ENCODE measurements around the gene USP54.
"Not testable (repeated sequence)": the region's sequence is repeated elsewhere in the genome, so short reads cannot be mapped to it uniquely, and the experiment has no call there.

The USP54 gene, protein sequence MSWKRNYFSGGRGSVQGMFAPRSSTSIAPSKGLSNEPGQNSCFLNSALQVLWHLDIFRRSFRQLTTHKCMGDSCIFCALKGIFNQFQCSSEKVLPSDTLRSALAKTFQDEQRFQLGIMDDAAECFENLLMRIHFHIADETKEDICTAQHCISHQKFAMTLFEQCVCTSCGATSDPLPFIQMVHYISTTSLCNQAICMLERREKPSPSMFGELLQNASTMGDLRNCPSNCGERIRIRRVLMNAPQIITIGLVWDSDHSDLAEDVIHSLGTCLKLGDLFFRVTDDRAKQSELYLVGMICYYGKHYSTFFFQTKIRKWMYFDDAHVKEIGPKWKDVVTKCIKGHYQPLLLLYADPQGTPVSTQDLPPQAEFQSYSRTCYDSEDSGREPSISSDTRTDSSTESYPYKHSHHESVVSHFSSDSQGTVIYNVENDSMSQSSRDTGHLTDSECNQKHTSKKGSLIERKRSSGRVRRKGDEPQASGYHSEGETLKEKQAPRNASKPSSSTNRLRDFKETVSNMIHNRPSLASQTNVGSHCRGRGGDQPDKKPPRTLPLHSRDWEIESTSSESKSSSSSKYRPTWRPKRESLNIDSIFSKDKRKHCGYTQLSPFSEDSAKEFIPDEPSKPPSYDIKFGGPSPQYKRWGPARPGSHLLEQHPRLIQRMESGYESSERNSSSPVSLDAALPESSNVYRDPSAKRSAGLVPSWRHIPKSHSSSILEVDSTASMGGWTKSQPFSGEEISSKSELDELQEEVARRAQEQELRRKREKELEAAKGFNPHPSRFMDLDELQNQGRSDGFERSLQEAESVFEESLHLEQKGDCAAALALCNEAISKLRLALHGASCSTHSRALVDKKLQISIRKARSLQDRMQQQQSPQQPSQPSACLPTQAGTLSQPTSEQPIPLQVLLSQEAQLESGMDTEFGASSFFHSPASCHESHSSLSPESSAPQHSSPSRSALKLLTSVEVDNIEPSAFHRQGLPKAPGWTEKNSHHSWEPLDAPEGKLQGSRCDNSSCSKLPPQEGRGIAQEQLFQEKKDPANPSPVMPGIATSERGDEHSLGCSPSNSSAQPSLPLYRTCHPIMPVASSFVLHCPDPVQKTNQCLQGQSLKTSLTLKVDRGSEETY (N-terminal part only)

DNA sequence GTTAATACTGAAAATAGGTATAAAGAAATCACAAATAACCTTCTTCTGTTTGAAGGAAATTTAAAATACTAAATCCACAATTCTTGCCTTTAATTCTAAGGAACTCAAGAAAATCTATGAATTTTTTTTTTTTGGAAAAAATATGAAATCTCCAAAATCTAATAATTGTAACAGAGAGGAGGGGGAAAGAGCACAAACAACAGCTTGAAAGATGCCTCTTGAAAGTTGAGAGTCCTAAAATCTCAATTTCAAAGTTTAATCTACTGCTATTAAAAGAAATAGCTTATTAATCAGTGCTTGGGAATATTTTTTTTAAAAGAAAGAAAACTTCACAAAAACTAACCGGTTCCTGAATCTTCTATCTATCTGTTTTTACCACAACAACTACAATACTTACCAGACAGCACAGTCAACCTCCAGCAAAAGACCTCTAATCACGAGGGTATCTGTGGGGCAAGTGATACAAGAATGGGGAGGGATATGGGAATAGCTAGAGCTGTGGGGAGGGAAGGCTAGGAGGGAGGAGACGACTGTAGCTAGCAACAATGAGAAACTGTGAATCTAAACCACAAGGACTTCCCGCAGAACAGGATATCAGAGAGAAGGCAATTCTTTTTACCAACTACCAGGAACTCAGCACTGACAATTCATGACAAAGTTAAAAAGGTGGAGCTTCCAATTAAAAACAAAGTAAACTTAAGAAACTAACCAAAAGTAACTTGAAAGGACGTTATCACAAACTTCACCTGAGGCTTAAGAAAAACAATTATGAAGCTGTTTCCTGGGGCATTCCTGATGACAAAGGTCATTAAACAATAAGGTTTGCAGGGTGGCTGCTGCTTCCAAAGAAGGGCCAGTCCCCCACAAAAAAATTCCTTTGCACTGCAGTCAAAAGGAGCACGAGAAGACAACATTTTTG, at the start of gene USP54:
Gene USP54, minus strand, starts transcription at position 462 of the 919 bp plus-strand sequence. CDS start 15,684 bp downstream, outside the sequence.
- peak; percentile 60 for DNase-seq (ENCODE audit: low read depth)

DNA sequence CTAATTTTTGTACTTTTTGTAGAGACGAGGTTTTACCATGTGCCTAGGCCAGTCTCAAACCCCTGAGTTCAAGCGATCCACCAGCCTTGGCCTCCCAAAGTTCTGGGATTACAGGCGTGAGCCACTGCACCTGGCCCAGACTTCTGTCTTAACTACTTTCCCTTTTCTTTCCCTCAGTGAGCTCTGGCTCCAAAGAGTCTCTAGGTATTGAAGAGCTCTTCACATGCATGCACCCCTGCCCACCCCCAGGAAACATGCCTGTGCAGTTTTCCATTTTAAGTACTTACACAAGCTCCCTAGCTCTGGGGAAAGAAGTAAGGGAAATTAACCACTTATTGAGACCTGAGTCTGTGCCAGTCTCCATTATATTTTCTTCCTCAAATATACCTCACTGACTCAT, 48.1 kb upstream of the USP54 start:
- DNase-seq (ENCODE audit: low read depth), result no peak

DNA sequence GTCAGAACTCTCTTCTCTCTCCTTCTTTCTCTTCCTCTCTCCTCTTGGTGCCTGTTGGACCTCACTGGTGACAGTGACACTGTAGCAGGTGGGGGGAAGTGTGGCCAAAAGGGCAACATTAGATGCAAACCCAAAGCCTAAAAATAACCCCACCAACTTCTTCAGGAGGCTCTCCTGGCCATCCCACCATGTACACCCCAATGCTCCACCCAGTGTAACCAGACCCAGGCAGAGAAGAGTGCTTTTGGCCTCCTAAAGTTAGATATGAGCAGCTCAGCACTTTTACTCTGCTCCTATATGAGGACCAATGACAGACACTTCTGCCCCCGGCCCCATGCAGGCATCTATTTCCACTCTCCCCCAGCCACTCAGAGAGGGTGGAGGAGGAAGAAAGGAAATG, 44.6 kb upstream of the USP54 start:
- DNase-seq (ENCODE audit: low read depth), result no peak

DNA sequence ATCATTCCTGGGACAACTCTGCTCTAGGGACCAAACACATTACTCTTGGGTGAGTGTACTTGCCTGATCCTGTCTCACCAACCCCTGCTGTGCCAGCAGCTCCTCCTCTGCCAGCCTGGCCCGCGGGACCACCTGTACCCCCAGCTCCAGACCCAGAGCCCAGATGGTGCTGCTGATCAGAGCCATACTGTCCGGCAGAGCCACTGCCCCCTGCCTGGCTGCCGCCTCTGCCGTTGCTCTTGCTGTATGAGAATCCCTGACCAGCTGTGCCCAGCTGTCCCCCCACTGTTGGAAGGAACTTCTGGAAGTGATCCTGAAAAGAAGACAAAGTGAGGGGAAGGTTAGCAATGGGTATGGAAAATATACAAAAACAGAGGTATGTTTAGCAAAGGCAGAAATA, 43.3 kb upstream of the USP54 start:
- no peak for DNase-seq (ENCODE audit: low read depth)

DNA sequence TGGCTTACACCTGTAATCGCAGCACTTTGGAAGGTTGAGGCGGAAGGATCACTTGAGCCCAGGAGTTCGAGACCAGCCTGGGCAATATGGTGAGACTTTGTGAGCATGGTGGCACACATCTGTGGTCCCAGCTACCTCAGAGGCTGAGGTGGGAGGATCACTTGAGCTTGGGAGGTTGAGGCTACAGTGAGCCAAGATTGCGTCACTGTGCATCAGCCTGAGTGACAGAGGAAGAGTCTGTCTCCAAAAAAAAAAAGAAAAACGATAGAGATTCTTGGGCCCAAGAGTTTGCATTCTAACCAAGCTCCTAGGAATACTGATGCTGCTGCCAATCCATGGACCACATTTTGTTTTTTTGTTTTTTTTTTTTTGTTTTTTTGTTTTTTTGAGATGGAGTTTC, 38.0 kb upstream of the USP54 start:
- DNase-seq (ENCODE audit: low read depth), result no peak

DNA sequence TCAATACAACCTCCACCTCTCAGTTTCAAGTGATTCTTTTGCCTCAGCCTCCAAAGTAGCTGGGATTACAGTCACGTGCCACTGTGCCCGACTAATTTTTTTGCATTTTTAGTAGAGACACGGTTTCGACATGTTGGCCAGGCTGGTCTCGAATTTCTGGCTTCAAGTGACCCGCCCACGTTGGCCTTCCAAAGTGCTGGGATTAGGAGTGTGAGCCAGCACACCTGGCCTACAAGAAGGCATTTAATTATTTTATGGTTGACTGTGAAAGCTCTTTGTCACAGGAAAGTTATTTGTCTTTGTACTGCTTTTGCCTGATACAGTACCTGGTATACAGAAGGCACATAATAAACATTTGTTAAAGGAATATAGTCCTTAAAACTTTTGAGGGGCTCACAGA, 37.3 kb upstream of the USP54 start:
- no peak for DNase-seq (ENCODE audit: low read depth)

- DNase-seq (ENCODE audit: low read depth), result no peak
Measured at GRCh38 chr10:73627300-73627699, 36.2 kb upstream of the USP54 start.

GRCh38 chr10:73625884-73626752, 35.0 kb upstream of the USP54 start:
- peak; percentile 90 for DNase-seq (ENCODE audit: low read depth)

- no peak for DNase-seq (ENCODE audit: low read depth)
Measured at GRCh38 chr10:73625004-73625883, 34.1 kb upstream of the USP54 start.

GRCh38 chr10:73623056-73623455, 31.9 kb upstream of the USP54 start:
- DNase-seq (ENCODE audit: low read depth), result no peak

GRCh38 chr10:73620974-73621373, 29.8 kb upstream of the USP54 start:
- not testable (repeated sequence) for DNase-seq (ENCODE audit: low read depth)

GRCh38 chr10:73617143-73617542, 26.0 kb upstream of the USP54 start:
- DNase-seq (ENCODE audit: low read depth), result not testable (repeated sequence)

DNA sequence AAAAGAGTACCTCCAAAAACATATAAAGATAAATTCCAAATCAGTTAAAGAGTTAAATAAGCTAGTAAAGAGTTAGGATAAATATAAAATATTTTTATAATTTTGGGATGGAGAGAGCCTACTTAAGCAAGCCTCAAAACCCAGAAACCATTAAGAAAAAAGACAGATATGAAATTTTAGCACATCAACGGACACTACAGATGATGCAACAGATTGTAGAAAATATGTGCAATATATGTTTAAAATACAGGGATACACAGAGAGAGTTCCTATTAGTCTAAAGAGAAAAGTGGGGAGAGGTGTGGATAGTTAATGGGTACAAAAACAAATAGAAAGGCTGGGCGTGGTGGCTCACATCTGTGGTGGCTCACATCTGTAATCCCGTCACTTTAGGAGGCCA, 23.6 kb upstream of the USP54 start:
- no peak for DNase-seq (ENCODE audit: low read depth)

DNA sequence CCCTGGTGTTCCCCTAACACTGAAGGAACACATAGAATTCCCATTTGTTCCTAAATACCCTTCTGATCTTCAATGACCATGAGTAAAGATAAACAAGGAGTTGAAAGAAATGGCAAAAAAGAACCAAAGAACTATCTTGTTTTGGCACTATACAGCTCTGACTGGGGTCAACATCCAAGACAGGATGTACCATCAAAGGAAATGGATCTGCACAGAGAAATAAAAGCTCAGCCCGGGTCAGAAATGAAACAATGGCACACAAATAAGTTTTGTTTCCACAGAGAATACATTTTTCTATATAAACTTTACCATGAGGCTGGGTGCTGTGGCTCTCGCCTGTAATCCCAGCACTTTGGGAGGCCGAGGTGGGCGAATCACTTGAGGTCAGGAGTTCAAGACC, 18.0 kb upstream of the USP54 start:
- no peak for DNase-seq (ENCODE audit: low read depth)

DNA sequence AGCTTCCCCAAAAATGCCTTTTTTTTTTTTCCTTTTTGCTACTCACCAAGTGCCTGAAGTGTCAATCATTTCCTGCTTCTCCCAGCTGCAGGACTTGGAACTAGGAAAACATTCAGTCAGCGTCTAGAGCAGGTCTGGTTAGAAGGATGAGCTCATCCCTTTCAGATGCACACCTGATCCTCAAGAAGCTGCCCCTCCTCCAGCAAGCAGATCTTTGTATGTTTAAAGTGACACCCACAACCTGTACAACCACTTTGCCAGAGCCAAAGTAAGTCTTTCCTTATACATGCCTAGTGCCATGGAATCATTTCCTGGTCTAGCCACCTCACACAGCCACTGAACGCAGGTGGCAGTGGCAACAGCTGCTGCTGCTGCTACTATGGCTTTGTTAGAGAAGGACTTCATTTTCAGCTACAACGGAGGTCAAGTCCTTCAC, 10.4 kb upstream of the USP54 start:
- DNase-seq (ENCODE audit: low read depth), result no peak

DNA sequence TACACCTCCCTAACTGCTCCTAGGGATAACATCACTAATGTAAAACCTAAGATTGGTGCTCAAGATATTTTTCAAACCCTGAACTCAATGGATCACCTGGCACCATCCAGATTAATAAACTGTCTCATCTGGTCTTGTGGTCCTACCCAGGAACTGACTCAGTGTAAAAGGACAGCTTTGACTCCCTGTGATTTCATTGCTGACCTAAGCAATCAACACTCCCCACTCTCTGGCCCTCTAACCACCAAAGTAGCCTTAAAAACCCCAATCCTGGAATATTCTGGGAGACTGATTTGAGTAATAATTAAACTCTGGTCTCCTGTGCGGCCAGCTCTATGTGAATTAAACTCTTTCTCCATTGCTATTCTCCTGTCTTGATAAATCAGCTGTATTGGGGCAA, 6.2 kb upstream of the USP54 start:
- DNase-seq (ENCODE audit: low read depth), result no peak

DNA sequence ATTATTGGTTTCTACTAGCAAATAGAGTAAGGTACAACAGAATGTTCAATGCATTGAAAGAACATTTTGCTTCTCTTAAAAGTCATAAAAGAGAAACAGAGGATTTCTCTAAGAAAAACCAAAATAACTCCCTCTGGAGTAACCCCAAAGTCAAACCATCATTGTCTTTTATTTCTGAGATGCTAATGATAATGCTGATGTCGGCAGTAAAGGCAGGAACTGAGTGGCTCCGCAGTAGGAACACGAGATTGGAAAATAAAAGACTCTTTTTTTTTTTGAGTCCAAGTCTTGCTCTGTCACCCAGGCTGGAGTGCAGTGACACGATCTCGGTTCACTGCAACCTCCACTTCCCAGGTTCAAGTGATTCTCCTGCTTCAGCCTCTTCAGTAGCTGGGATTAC, 2.7 kb upstream of the USP54 start:
- DNase-seq (ENCODE audit: low read depth), result no peak

DNA sequence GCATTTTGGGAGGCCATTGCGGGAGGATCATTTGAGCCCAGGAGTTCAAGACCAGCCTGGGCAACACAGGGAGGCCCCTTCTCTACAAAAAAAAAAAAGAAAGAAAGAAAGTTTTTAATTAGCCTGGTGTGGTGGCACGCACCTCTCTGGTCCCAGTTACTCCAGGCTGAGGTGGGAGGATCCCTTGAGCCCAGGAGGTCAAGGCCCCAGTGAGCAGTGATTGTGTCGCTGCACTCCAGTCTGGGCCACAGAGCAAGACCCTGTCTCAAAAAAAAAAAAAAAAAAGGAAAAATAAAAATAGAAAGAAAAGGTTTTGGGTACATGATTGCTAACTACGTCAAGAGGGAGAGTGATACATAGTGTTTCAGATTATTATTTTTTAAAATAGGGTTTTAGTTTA, 2.0 kb upstream of the USP54 start:
- DNase-seq (ENCODE audit: low read depth), result no peak

- no peak for DNase-seq (ENCODE audit: low read depth)
Measured at GRCh38 chr10:73591935-73592699, 975 bp upstream of the USP54 start.

Measured in GM04503 (cell line).